GM21423 (cell line): Measurements from ENCODE around the gene ALOX12.
A peak's percentile ranks its signal among the peaks of the same experiment; 100 is the strongest.

Source experiments
- ATAC-seq: cut with Tn5 transposase; IDR thresholded peaks from one replicate; pipeline ENCODE4 v1.9.1; 2021; ENCODE audit warnings: mild to moderate bottlenecking, moderate library complexity; ENCODE audit not compliant: unreplicated experiment

ALOX12 gene

DNA sequence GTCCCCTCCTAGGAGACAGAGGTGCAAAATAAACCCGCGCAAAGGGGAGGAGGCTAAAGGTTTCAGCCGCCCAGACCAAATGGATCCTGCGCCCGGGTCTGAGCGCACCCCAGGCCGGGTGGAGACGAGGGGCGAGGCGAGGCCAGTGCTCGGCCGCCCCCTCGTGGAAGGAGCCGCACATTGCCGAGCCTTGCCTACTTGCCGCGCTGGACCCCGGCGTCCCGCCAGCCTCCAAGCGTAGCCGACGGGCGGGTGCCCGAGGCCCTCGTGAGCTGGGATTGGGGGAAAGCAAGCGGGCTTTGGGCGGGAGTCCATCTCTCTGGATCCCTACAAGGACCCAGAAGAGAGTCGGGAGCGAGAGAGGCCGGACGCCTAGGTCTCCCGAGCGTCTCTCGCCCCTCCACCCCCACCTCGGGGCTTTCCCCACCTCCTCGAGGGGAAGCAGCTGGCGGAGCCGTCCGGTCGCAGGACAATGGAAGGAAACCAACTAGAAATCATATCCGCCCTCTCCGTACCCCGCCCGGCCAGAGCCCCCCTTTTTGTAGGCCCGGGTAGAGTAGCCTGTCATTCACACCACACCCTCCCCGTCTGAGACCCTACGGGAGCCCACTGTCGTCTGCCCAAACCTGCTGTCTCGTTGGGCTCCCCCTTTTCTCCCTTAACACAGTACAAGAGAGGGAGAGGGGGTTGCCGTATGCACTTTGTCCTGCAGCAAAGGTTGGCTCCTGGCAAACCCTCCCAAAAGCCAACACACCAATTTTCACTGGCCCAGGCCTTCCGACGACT is 26.3 kb downstream of the ALOX12 start:
- ATAC-seq: peak; percentile 60

DNA sequence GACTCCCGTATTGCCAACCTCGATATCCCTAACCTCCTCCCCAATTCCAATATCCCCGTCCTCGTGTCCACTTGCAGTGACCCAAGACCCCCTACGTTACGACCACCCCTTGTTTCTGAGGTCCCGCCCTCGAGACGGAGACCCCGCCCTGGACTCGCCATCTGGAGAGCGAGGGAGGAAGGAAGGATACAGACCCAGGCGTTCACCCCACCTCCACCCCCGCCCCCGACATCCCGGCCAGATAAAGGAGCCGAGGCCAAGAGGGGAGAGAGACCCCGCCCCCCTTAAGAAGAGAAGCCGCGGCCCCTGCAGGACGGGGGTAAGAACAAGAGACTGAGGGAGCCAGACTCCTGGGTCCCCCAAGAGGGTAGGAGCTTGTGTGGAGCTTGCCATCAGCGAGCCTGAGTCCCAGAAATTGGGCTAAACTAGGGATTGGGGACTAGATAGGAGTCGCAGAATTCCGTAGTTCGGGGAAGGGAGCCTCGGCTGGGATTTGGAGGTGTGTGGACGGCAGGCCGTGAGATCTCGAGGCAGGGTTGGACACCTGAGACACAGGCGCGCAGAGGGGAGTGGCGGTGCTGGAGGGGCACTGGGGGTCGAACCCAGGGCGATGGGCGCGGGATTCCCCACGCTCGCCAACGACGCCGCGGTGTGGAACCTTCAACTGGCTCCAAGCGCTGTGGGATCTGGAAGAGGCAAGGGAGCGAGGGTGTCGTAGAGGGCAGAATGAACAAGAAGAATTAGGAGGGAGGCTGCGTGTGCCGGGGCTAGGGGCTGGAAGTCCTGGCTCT is 27.1 kb downstream of the ALOX12 start, which contains the start of gene BCL6B:
BCL6B (plus strand) TSS at position 270 of the 791 bp plus-strand sequence. CDS start 622 bp downstream, outside the sequence.
- no peak for ATAC-seq

DNA sequence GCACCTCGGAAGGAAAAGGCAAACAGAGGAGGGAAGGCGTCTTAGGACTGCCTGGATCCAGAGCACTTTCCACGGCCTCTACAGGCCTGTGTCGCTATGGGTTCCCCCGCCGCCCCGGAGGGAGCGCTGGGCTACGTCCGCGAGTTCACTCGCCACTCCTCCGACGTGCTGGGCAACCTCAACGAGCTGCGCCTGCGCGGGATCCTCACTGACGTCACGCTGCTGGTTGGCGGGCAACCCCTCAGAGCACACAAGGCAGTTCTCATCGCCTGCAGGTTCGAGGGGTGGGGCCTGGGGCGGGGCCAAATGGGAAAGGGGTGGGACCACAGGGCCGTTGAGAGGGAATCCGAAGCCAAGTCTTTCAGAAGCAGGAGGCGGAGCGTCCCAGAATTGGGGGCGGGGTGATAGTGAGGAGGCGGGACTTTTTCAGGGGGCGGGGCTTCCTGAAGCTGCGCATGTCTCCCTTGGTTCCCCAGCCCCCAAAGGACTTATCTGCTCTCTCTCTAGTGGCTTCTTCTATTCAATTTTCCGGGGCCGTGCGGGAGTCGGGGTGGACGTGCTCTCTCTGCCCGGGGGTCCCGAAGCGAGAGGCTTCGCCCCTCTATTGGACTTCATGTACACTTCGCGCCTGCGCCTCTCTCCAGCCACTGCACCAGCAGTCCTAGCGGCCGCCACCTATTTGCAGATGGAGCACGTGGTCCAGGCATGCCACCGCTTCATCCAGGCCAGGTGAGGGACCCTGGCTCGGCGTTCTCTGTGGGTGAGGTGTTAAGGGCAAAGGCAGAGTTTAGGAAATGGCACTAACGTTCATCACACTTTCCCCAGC is 27.9 kb downstream of the ALOX12 start:
- ATAC-seq: peak; percentile 46

DNA sequence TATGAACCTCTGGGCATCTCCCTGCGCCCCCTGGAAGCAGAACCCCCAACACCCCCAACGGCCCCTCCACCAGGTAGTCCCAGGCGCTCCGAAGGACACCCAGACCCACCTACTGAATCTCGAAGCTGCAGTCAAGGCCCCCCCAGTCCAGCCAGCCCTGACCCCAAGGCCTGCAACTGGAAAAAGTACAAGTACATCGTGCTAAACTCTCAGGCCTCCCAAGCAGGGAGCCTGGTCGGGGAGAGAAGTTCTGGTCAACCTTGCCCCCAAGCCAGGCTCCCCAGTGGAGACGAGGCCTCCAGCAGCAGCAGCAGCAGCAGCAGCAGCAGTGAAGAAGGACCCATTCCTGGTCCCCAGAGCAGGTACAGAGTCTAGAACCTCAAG is 28.5 kb downstream of the ALOX12 start:
- ATAC-seq: no peak

DNA sequence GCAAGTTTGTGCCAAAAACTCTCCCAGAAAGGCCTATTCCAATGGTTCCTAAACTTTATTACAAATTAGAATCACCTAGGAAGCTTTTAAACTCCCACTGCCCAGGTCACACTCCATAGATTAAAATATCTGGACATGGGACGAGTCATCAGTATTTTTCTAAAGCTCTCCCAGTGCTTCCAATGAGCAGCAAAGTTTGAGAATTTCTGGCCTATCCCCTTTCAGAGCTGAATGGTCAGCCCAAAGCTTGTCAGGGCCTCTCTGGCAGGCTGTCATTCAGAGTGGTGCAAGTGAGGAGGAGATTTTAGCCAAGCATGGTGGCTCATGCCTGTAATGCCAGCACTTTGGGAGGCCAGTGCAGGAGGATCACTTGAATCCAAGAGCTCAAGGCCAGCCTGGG is 29.4 kb downstream of the ALOX12 start:
- ATAC-seq: no peak

DNA sequence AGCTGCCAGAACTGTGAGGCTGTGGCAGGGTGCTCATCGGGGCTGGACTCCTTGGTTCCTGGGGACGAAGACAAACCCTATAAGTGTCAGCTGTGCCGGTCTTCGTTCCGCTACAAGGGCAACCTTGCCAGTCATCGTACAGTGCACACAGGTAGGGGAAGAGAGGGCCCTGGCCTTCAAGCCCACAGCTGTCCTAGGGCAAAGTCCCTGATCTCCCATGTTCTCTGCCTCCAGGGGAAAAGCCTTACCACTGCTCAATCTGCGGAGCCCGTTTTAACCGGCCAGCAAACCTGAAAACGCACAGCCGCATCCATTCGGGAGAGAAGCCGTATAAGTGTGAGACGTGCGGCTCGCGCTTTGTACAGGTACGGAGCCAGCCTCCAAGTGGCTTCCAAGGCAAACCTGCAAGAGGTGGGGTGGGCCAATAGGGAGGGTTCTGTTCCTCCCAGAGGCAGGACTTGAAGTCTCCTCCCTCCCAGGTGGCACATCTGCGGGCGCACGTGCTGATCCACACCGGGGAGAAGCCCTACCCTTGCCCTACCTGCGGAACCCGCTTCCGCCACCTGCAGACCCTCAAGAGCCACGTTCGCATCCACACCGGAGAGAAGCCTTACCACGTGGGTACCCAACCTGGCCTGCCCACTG is 30.7 kb downstream of the ALOX12 start:
- no peak for ATAC-seq

DNA sequence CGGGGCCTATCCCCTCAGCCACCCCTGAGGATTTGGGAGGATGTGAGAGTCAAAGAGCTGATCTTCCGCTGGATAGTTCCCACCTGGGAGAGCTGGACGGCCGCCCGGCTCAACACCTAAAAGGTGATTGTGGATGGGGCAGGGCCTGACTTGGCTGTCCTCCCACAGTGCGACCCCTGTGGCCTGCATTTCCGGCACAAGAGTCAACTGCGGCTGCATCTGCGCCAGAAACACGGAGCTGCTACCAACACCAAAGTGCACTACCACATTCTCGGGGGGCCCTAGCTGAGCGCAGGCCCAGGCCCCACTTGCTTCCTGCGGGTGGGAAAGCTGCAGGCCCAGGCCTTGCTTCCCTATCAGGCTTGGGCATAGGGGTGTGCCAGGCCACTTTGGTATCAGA is 31.5 kb downstream of the ALOX12 start:
- no peak for ATAC-seq

DNA sequence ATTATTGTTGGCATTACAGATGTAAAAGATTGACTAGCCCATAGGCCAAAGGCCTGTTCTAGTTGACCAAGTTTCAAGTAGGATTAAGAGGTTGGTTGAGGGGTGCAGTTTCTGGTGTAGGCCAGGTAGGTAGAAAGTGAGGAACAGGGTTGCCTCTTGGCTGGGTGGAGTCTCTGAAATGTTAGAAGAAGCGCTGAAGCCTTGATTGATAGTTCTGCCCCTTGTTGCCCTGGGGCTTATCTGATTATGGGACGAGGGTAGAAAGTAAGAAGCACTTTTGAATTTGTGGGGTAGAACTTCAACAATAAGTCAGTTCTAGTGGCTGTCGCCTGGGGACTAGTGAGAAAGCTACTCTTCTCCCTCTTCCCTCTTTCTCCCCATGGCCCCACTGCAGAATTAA is 33.2 kb downstream of the ALOX12 start:
- ATAC-seq: no peak

DNA sequence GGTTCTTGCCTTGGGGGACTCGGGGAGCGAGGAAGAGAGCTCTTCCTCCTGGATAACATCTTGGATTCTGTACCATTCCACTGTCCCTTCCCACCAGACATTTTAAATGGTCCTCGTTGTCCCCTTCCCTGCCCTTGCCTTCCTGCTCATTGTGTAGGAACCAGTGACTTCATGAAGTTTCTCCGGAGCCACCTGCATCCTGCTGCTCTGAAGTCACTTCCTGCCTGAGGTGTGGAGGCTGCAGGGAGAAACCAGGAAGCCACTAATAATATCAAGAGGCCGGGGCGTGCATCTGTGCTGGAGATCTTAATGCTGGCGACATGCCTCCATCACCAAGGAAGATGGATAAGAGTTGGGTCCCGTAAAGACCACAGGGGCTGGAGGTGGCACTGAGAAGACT is 33.8 kb downstream of the ALOX12 start:
- ATAC-seq: no peak

DNA sequence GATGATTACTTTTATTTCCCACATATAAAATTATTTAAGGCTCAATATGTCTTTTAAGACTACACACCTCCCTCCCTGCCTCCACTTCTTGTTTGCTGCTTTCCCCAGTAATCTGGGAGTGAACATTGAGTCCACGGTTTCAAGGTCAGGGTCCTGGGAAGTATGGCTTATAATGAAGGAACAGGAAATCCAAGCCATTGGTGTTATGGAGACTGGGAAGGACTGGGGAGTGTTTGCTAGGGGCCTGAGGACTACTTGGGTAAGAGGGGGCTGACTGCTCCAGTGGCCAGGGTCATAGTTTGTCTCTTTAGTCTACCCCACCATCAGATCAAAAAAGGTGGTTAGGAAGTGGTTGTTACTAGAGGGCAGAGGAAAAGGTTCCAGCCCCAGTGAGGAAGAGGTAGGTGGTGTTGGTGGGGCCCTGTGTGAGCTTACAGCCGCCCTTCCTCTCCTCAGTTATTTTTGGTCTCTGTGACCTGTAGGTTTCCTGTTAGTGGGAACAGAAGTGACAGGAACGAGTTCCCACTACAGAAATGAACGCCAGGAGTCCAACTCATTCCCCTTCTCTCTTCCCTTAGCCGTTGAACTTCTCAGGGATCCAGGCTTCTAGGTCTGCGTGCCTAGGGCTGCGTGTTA is 39.2 kb downstream of the ALOX12 start:
- peak; percentile 19 for ATAC-seq

DNA sequence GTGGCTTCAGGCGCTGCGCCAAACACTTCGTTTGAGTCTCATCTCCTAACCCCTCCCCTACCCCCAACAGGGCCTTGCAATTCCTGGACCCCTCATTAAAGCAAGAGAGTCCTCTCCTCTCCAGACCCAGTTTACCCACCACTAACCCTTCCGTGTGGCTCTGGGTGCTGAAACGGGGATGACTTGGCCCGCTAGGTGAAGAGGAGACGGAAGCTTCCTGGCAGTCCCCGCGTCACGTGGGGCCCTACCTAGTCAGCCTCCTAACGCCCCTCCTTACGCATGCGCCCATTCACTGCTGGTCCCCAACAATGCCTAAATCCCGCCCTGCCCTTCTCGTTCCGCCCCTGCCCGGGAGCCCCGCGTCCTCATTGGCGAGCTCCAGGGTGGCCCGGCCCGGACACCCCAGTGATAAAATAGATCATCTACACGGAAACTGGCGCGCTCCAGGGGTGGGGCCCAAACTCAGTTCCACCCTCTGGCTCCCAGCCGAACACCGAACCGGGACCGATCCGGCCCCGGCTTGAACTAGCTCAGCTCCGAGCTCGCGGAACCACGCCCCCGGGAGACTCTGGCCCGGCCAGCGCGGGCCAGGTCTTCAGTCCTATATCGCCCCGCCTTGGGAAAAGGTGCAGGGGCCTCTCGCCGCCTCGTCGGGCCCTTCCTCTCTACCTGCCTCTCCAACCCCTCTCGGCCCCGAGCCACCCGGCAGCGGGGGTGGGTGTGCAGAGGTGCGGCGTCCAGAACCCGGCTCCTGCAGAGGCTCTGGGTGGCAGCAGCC is 39.9 kb downstream of the ALOX12 start, which contains the start of gene SLC16A13:
SLC16A13 (plus strand) TSS at position 425 of the 778 bp plus-strand sequence. CDS start 368 bp downstream, outside the sequence.
- ATAC-seq: peak; percentile 89

DNA sequence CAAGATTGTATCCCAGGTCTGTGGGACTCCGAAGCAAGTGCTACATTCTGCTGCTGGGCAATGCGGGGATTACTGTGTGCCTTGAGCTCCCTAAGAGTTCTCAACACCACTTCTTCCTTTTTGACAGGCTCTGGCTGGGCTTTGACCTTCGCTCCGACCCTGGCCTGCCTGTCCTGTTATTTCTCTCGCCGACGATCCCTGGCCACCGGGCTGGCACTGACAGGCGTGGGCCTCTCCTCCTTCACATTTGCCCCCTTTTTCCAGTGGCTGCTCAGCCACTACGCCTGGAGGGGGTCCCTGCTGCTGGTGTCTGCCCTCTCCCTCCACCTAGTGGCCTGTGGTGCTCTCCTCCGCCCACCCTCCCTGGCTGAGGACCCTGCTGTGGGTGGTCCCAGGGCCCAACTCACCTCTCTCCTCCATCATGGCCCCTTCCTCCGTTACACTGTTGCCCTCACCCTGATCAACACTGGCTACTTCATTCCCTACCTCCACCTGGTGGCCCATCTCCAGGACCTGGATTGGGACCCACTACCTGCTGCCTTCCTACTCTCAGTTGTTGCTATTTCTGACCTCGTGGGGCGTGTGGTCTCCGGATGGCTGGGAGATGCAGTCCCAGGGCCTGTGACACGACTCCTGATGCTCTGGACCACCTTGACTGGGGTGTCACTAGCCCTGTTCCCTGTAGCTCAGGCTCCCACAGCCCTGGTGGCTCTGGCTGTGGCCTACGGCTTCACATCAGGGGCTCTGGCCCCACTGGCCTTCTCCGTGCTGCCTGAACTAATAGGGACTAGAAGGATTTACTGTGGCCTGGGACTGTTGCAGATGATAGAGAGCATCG is 42.4 kb downstream of the ALOX12 start:
- ATAC-seq: no peak

DNA sequence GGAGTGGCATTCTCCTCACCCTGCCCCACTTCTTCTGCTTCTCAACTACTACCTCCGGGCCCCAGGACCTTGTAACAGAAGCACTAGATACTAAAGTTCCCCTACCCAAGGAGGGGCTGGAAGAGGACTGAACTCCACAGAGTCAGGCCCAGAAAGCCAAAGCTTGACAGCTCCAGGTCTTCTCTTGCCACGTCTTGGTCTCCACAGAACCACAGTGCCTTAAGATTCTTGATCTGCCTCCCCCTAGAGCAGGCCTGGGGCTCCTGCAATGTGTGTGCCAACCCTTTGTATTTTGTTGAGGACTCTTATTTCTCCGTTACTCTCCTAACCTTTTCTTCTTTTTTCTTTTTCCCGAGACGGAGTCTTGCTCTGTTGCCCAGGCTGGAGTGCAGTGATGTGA is 44.0 kb downstream of the ALOX12 start:
- ATAC-seq: no peak

DNA sequence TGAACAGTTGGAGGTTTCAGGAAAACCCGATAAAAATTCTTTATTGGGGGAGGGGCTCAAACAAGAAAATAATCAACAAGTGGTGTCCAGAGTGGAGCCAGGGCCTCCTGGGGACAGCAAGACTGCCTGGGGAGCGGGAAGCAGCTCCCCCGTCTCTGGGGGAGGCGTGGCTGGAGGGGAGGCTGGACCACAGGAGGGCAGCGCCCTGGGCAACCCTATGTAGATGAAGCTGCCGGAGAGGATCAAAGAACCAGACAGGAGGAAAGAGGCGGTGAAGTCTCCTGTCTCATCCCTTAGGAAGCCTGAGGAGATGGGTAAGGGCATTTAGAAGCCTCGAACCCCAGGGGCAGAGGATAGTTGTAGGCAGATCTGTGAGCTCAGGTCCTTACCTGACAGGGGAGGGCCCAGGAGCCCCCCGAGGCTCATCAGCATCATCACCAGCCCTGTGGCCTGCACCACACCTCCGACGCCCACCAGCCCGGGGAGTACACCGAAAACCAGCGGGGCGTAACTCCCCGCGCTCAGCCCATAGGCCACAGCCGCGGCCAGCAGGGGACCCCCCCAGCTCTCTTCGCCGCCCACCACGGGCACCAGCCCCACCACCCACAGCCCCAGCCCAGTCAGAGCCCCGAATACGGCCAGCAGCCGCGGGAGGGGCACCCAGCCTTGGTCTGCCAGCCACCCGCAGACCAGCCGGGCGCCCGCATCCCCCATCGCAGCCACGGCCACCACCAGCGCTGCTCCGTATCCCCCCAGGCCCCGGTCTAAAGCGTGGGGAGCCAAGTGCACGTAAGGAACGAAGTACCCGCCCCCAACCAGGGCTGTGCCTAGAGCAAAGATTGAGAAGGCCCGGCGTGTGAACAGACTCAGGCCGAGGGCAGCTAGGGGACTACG is 46.0 kb downstream of the ALOX12 start:
- ATAC-seq: no peak

DNA sequence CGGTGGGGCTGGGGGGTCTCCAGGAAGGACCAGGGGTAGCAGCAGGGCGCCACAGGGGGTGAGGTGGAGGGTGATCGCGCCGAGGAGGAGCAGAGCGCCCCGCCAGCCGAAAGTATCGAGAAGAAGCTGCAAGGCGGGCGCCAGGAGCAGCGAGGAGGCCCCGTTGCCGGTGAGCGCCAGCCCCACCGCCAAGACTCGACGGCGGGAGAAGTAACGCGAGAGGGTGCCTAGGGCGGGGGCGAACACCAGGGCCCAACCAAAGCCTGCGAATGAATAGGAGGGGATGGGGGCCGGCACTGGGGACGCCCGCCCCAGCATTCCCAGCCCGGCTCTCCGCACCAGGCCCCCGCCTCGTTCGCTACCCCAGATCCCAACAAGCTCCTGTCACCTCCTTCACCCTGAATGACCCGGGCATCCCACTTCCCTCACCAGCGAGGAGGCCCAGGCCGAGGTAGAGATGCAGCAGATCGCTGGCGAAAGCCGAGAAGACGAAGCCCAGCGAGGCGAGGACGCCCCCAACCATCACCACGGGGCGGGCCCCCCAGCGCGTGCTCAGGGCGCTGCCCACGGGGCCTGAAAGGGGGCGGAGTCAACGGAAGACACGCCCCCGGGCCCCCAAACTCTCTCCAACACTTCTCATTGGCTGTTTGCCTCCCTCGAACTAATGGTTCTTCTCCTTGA is 46.8 kb downstream of the ALOX12 start:
- ATAC-seq: no peak

DNA sequence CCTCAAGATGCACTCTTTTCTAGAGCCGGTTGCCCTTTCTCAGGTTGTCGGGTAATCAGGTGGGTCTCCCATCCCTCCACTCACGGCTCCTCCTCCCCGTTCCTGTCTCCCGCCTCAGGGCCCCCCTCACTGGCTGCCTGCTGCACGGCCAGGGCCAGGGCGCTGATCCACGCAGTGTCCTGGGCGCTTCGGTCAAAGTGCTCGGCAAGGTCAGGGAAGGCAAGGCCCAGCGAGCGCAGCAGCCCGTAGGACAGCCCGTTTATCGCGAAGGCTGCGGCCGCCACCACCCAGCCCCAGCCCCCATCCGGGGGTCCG is 47.3 kb downstream of the ALOX12 start:
- no peak for ATAC-seq
